Stimulated activated CD4-positive, alpha-beta T cell treated with anti-CD3 and anti-CD28 coated beads, Interleukin-2, amount 100 ng/mL, for 4 hours (primary cell): ENCODE results near the gene HTR7.
A peak's percentile ranks its signal among the peaks of the same experiment; 100 is the strongest.
"Not testable (repeated sequence)": the region's sequence is repeated elsewhere in the genome, so short reads cannot be mapped to it uniquely, and the experiment has no call there.

Experiments used
- DNase-seq: peaks from one replicate; pipeline ENCODE4 v3.0.0-alpha.2; 2020; ENCODE audit warnings: low read depth

Gene HTR7

GRCh38 chr10:90857635-90858460, at the start of gene HTR7:
Gene HTR7, minus strand, starts transcription at chr10:90858039. Its CDS starts 368 bp downstream, at chr10:90857671.
- peak; percentile 33 for DNase-seq

- no peak for DNase-seq
These were observed 48.8 kb upstream of the HTR7 start for GRCh38 chr10:90906596-90906995.

GRCh38 chr10:90905925-90906324, 48.1 kb upstream of the HTR7 start:
- no peak for DNase-seq

GRCh38 chr10:90896916-90897315, 39.1 kb upstream of the HTR7 start:
- DNase-seq = not testable (repeated sequence)

GRCh38 chr10:90893190-90893589, 35.4 kb upstream of the HTR7 start:
- no peak for DNase-seq

GRCh38 chr10:90890347-90890746, 32.5 kb upstream of the HTR7 start:
- no peak for DNase-seq

GRCh38 chr10:90889636-90890035, 31.8 kb upstream of the HTR7 start:
- no peak for DNase-seq

GRCh38 chr10:90888387-90888786, 30.5 kb upstream of the HTR7 start:
- no peak for DNase-seq

GRCh38 chr10:90887555-90887954, 29.7 kb upstream of the HTR7 start:
- no peak for DNase-seq

- DNase-seq = no peak
These were observed 27.3 kb upstream of the HTR7 start for GRCh38 chr10:90885176-90885575.

GRCh38 chr10:90884431-90884830, 26.6 kb upstream of the HTR7 start:
- DNase-seq = no peak

GRCh38 chr10:90880059-90880719, 22.4 kb upstream of the HTR7 start:
- DNase-seq = not testable (repeated sequence)

- DNase-seq = no peak
These were observed 21.2 kb upstream of the HTR7 start for GRCh38 chr10:90879062-90879461.

- DNase-seq = no peak
These were observed 14.8 kb upstream of the HTR7 start for GRCh38 chr10:90872648-90873020.

GRCh38 chr10:90871766-90872647, 14.2 kb upstream of the HTR7 start, which contains the start of gene RPP30:
Gene RPP30, plus strand, starts transcription at chr10:90871974. Its CDS starts 13 bp downstream, at chr10:90871987.
- peak; percentile 66 for DNase-seq

GRCh38 chr10:90871279-90871765, 13.5 kb upstream of the HTR7 start:
- DNase-seq = no peak

- DNase-seq = no peak
These were observed 8.3 kb upstream of the HTR7 start for GRCh38 chr10:90866050-90866598.

- DNase-seq = no peak
These were observed 7.6 kb upstream of the HTR7 start for GRCh38 chr10:90865401-90865800.

- no peak for DNase-seq
These were observed 5.2 kb upstream of the HTR7 start for GRCh38 chr10:90862908-90863514.

GRCh38 chr10:90860790-90861189, 3.0 kb upstream of the HTR7 start:
- DNase-seq = no peak

- no peak for DNase-seq
These were observed 1.5 kb upstream of the HTR7 start for GRCh38 chr10:90859321-90859751.
